Esophagus squamous epithelium (tissue), 5 donors: ENCODE results near the gene GRAMD2A. TPM values are rescaled to one million over a fixed set of nuclear protein-coding genes. Genes with fewer than 3 reads are reported as not detected.
A peak's percentile ranks its signal among the peaks of the same experiment; 100 is the strongest.

Source experiments
- DNase-seq: peaks from one replicate; lab custom pipeline; 2025; lab: John Stamatoyannopoulos, UW
- H3K27ac ChIP-seq, 4 donors: fragments of 200-600 bp; sonication (generic); one replicate each; pipeline ENCODE4 v1.5.1; 2016 to 2019; ENCODE audit warnings: mild to moderate bottlenecking in 1 of 4
- H3K27me3 ChIP-seq, 4 donors: fragments of 200-600 bp; sonication (generic); 1 replicate in 3 of 4; 2 replicates in 1 of 4; pipeline versions ENCODE4 v1.5.1 to v1.6.0; 2017 to 2021; ENCODE audit warnings: antibody characterized with exemption in 1 of 4
- H3K36me3 ChIP-seq, 3 donors: fragments of 200-600 bp; sonication (generic); one replicate each; pipeline ENCODE4 v1.5.1; 2016 to 2019
- H3K4me1 ChIP-seq, 3 donors: fragments of 200-600 bp; sonication (generic); one replicate each; pipeline ENCODE4 v1.5.1; 2017 to 2019
- H3K4me3 ChIP-seq, 4 donors: fragments of 200-600 bp; sonication (generic); 1 replicate in 3 of 4; 2 replicates in 1 of 4; pipeline ENCODE4 v1.5.1; 2016 to 2019; ENCODE audit warnings: mild to moderate bottlenecking in 2 of 4, moderate library complexity in 1 of 4
- H3K9me3 ChIP-seq, 3 donors: fragments of 200-600 bp; sonication (generic); one replicate each; pipeline ENCODE4 v1.5.1; 2016 to 2019
- POLR2A ChIP-seq, 4 donors: fragments of 450-650 bp; IDR thresholded peaks; one replicate each; pipeline ENCODE4 v1.6.1; 2017; ENCODE audit warnings: antibody characterized with exemption in 4 of 4, mild to moderate bottlenecking in 4 of 4, moderate library complexity in 3 of 4
- WGBS, 2 donors: methylation state at CpG; one replicate each; pipeline ENCODE4 v1.1.5; 2018; 5-methylcytosine and 5-hydroxymethylcytosine counted together
- intact Hi-C: fragments of 100-400 bp; cut with DNase I; formaldehyde crosslinking; loops from one replicate; pipeline ENCODE4 v1.15.0; 2022
- total RNA-seq, 4 donors: library from RNA; depleted of rRNA; stranded (reverse); fragments of >200 nt; gene quantifications; one replicate each; pipeline ENCODE4 v1.1.0, GENCODE V29; 2016
- TF ChIP-seq, protein P1 (sequence below), 6 experiments: fragments of 450-650 bp in 4 of 6; fragments of 200-600 bp in 2 of 6; sonication (generic) in 2 of 6; IDR thresholded peaks; one replicate each; pipeline ENCODE4 v1.5.1; 2016 to 2019; ENCODE audit warnings: antibody characterized with exemption in 6 of 6, mild to moderate bottlenecking in 4 of 6, moderate library complexity in 4 of 6
- donor health status: DM: yes; HTN: yes; CAD: no.

The GRAMD2A gene
- total RNA-seq, 4 donors from 2014 or later = 1.2 to 8.0 (median 3.7) TPM

DNA sequence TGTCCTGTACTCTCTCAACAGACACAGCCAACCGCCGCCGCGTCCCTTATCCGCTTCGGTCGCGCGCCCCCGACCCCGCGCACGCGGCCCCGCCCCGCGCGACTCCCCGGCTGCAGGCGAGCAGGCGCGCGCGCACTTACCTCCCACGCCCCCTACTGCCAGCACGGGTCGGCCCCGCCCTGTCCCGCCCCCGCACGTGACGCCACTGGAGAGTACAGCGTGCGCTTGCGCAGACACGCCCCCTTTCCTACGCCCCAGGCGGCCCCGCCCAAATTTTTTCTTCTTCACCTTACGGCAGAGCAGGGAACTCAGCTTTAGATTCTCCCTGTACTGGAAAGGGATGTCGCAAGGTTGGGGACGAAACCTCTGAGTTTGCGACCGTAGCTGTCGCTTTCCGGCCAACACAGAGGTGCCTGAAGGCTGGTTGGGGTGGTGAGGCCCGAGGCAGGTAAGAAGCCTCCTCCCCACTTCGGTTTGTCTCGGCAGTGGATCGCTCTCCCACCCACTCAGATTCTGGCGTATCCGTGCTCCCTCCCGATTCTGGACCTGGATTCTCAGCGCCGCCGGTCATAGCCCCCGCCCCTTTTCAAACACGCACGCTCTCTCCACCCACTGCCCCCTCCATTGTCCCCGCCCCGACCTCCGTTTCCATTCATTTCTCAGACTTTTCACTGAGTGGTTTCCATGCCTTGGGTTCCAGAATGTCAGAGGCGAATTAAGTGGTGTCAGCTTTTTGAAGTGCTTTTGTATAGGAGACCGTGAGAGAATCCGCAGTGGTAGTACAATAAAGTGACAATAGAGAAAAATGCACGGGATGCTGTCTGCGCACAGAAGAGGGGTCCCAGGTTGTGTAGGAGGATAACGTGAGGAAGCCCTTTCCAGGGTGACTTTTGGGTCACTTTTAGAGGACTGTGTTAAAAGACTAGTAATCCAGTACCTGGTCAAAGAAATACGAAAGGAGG, 79.3 kb downstream of the GRAMD2A start, which contains the start of the genes MYO9A and SENP8:
MYO9A (minus strand) TSS at position 134 of the 962 bp plus-strand sequence. CDS start 71,587 bp downstream, outside the sequence.
SENP8 (plus strand) TSS at position 387 of the 962 bp plus-strand sequence. CDS start 21,221 bp downstream, outside the sequence.
- intact Hi-C loops = no loop called here
- H3K36me3 ChIP-seq = no peaks in the 10 kb centered on the region
- H3K9me3 ChIP-seq = no peaks in the 10 kb centered on the region
- peaks cover 7 to 45% (median 12%) of the 10 kb centered on the region in 3 donors for H3K4me1 ChIP-seq
- DNase-seq = peak; percentile 90
- H3K27ac ChIP-seq = peak within 1 kb of the TSS; percentile 95 to 99 (median 98)
- no peaks in the 10 kb centered on the region for H3K27me3 ChIP-seq
- whole genome bisulfite sequencing, 2 donors = 1 to 2% methylated on average over 24 to 29 of the region's 69 CpGs
- peak within 1 kb of the TSS; percentile 82 to 94 (median 92) for H3K4me3 ChIP-seq
- TF ChIP-seq, protein P1, sequence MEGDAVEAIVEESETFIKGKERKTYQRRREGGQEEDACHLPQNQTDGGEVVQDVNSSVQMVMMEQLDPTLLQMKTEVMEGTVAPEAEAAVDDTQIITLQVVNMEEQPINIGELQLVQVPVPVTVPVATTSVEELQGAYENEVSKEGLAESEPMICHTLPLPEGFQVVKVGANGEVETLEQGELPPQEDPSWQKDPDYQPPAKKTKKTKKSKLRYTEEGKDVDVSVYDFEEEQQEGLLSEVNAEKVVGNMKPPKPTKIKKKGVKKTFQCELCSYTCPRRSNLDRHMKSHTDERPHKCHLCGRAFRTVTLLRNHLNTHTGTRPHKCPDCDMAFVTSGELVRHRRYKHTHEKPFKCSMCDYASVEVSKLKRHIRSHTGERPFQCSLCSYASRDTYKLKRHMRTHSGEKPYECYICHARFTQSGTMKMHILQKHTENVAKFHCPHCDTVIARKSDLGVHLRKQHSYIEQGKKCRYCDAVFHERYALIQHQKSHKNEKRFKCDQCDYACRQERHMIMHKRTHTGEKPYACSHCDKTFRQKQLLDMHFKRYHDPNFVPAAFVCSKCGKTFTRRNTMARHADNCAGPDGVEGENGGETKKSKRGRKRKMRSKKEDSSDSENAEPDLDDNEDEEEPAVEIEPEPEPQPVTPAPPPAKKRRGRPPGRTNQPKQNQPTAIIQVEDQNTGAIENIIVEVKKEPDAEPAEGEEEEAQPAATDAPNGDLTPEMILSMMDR (IDR thresholded peaks at IDR 0.05) = peak in 2 of 6 experiments; percentile 11 to 12
- peak in 1 of 4 donors; percentile 79 for TF ChIP-seq POLR2A (IDR thresholded peaks at IDR 0.05)

DNA sequence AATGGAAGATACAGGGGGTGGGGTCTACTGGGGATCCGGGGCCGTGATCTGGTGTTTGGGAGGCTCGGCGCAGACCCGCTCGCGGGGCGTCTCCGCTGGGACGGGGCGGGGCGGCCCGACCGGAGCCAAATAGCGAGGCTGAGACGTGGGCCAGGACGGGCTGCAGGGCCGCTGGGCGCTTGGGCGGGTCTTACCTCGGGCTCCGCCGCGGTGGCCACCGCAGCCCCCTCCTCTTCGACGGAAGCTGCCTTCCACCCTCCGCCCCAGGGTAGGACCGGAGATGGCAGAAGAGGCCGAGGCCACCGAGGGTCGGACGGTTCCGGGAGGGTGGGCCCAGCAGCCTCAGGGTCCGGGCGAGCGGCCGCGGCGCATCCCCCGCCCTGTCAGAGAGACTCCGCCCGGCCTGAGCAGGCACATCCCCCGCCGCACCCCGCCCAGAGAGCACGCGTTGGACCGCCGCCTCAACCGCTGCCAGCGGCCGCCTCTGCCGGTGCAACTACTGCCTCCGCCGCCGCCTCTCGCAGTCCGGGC, 80.0 kb downstream of the GRAMD2A start:
- Histone ChIP-seq H3K36me3 (no peaks in the 10 kb centered on the region), H3K4me1 (peaks cover 7 to 52% (median 12%) of the 10 kb centered on the region in 3 donors), H3K27ac (peak overlapping the region; percentile 95 to 99 (median 98)), H3K9me3 (no peaks in the 10 kb centered on the region), H3K27me3 (no peaks in the 10 kb centered on the region), H3K4me3 (peak overlapping the region; percentile 82 to 94 (median 92))
- peak; percentile 38 for DNase-seq
- WGBS, 2 donors = 0% methylated on average over 2 to 11 of the region's 59 CpGs
- TF ChIP-seq, protein P1 (IDR thresholded peaks at IDR 0.05) = no peak
- TF ChIP-seq POLR2A (IDR thresholded peaks at IDR 0.05) = peak in 1 of 4 donors; percentile 74
- intact Hi-C loops = no loop called here

DNA sequence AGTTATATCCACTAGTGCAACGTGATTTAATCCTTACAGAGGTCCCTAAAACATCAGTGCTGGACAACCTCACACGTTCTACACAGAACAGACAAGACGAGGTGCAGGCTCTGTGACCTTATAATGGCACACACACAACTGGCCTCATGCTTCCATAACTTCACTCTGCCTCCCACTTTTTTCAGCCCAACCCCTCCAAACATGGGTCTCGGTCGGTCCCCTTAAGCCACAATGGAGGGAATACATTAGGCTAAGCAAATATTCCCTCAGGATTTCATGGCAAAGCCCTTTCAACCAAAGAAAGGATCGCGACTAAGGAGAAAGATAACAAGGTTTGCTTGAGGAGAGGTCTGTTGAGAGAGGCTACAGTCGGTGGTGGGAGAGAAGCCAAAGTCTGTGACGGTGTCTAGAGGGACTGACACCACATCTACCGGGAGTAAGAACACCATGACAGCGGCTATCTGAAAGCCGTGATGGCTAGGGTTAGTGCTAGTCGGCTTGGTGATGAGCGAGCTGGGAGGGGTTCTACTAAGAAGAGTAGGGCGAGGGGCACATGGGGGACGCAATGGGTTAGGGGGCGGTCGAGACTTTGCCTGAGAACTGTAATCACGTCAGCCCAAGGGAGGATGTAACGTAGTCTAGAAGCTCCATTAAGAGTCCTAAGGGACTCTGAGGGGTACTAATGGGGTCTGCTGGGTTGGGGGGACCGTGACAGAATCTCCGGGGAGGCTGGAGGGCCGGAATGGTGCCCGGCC, 80.7 kb downstream of the GRAMD2A start:
- no peak for DNase-seq
- peak overlapping the region; percentile 95 to 99 (median 98) for H3K27ac ChIP-seq
- peaks cover 7 to 58% (median 12%) of the 10 kb centered on the region in 3 donors for H3K4me1 ChIP-seq
- no peaks in the 10 kb centered on the region for H3K27me3 ChIP-seq
- 2 to 8% methylated on average over 22 to 24 of the region's 24 CpGs for WGBS, 2 donors
- peak overlapping the region; percentile 82 to 94 (median 92) for H3K4me3 ChIP-seq
- H3K9me3 ChIP-seq = no peaks in the 10 kb centered on the region
- H3K36me3 ChIP-seq = no peaks in the 10 kb centered on the region
- intact Hi-C loops = no loop called here
- TF ChIP-seq, protein P1 (IDR thresholded peaks at IDR 0.05) = no peak
- TF ChIP-seq POLR2A (IDR thresholded peaks at IDR 0.05) = peak in 1 of 4 donors; percentile 7

DNA sequence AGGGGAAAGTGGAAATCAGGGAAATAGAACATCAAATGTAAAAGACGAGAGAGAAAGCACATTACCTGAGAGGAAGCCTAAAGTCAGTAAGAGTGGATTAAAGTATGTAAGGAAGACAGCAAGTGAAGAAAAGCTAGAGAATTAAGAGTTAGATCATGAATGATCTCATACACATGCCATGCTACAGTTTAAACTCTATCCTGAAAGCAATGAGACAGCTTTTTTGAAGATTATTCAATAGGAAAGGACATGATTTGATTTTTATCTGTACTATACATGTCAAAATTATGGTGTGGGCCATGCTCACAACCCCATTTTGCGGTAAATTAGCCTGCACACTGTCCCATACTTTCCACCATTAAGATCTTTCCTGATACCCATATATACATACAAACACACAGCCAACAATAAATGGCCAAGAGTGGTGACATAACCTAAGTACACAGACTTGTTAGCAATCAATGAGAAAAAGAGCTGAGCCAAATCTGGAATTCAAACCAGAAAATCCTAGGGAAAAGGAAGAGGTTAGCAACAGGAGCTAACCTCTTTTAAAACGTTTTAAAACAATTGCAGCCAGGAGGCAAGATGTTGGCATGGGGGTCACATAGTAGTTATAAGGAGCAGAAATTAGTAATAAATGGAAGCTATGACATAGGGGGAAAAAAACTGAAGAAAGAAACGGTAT, 84.1 kb downstream of the GRAMD2A start:
- peaks cover 0 to 57% (median 6%) of the 10 kb centered on the region in 3 donors for H3K4me1 ChIP-seq
- 78 to 79% methylated on average over 4 of the region's 4 CpGs for WGBS, 2 donors
- TF ChIP-seq POLR2A (IDR thresholded peaks at IDR 0.05) = no peak
- TF ChIP-seq, protein P1 (IDR thresholded peaks at IDR 0.05) = no peak

More for the DNA sequence above, 84.1 kb downstream of the GRAMD2A start:
- intact Hi-C loops = no loop called here
- Histone ChIP-seq H3K36me3 (no peaks in the 10 kb centered on the region), H3K4me3 (no peak overlapping the region), H3K27me3 (no peaks in the 10 kb centered on the region), H3K27ac (peak overlapping the region in 2 of 4 donors; percentile 7 to 12), H3K9me3 (no peaks in the 10 kb centered on the region)
- DNase-seq = no peak
